BLaER1 treated with 17β-estradiol and CSF1 and Interleukin-3, amounts not matched to agents 10 nM and 100 nM (cell line): ENCODE data around the gene MEFV.
A peak's percentile ranks its signal among the peaks of the same experiment; 100 is the strongest.

Experiments used
- H3K27ac ChIP-seq, 11 experiments: shearing (Covaris generic); formaldehyde crosslinking; 2 replicates each; pipeline ENCODE4 v1.8.1; 2022
- H3K27me3 ChIP-seq, 11 experiments: shearing (Covaris generic); formaldehyde crosslinking; 2 replicates each; pipeline ENCODE4 v1.8.1; 2022
- H3K36me3 ChIP-seq, 11 experiments: shearing (Covaris generic); formaldehyde crosslinking; 2 replicates each; pipeline ENCODE4 v1.8.1; 2022
- H3K4me1 ChIP-seq, 10 experiments: shearing (Covaris generic); formaldehyde crosslinking; 2 replicates each; pipeline ENCODE4 v1.8.1; 2022
- H3K4me2 ChIP-seq, 11 experiments: shearing (Covaris generic); formaldehyde crosslinking; 2 replicates each; pipeline ENCODE4 v1.8.1; 2022
- H3K4me3 ChIP-seq, 10 experiments: shearing (Covaris generic); formaldehyde crosslinking; 2 replicates each; pipeline ENCODE4 v1.8.1; 2022
- H3K9ac ChIP-seq, 11 experiments: shearing (Covaris generic); formaldehyde crosslinking; 2 replicates each; pipeline ENCODE4 v1.8.1; 2022
- H3K9me3 ChIP-seq, 11 experiments: shearing (Covaris generic); formaldehyde crosslinking; replicated peaks in 1 of 11; 2 replicates each; pipeline ENCODE4 v1.8.1; 2022
- H4K20me1 ChIP-seq, 11 experiments: shearing (Covaris generic); formaldehyde crosslinking; 2 replicates each; pipeline ENCODE4 v1.8.1; 2022
- Cebpa-rat ChIP-seq, 11 experiments: shearing (Covaris generic); IDR thresholded peaks; 2 replicates each; pipeline ENCODE4 v1.8.1; 2022

The MEFV gene

GRCh38 chr16:3256146-3256865, at the start of gene MEFV:
Gene MEFV, minus strand, starts transcription at chr16:3256633. Its CDS starts 46 bp downstream, at chr16:3256587.
- Histone ChIP-seq H3K27ac (peak within 1 kb of the TSS in 4 of 11 experiments; percentile 15 to 57 (median 50); a peak in 6 of 22 replicates), H3K27me3 (no peaks in the 10 kb centered on the region), H3K4me1 (peaks cover 0 to 45% (median 26%) of the 10 kb centered on the region in 10 experiments; a peak in 16 of 20 replicates), H3K9ac (peak within 1 kb of the TSS in 1 of 11 experiments; percentile 24; a peak in 2 of 22 replicates), H3K4me3 (peak within 1 kb of the TSS in 2 of 10 experiments; percentile 21 to 27; a peak in 3 of 20 replicates), H4K20me1 (no peaks in the 10 kb centered on the region), H3K9me3 (no peaks in the 10 kb centered on the region), H3K4me2 (peak within 1 kb of the TSS in 10 of 11 experiments; percentile 0 to 82 (median 56); a peak in 16 of 22 replicates), H3K36me3 (no peaks in the 10 kb centered on the region)
- 0 out of 22 replicates have a peak, but pooled peaks of 1 of the 11 experiments have one; percentile 17 for TF ChIP-seq Cebpa-rat (IDR thresholded peaks at IDR 0.05)

DNA sequence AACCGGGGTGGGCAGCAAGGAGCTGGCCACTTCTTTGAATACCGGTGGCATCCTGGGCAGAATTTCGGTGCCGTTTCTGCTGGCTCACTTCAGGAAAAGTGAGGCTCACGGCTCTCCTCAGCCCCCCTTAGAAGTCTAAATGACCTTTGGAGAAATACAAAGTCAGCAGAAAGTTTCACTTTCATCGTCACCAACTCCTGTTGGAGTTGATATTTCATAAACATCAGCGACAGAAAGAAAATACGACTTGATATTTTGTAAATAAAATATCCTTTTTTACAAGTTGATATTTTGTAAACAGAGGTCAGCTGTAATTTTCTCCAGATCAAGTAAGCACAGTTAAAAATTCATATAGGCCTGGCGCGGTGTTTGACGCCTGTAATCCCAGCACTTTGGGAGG, 49.6 kb upstream of the MEFV start:
- Histone ChIP-seq H3K36me3 (peaks cover 71 to 88% (median 77%) of the 10 kb centered on the region in 11 experiments), H3K9ac (peak overlapping the region; percentile 83 to 94 (median 90)), H3K27ac (peak overlapping the region; percentile 86 to 98 (median 93)), H3K4me2 (peak overlapping the region; percentile 82 to 95 (median 87)), H3K4me1 (peaks cover 5 to 16% (median 12%) of the 10 kb centered on the region in 10 experiments; a peak in 14 of 20 replicates), H3K27me3 (no peaks in the 10 kb centered on the region), H3K4me3 (peak overlapping the region; percentile 57 to 81 (median 74)), H4K20me1 (no peaks in the 10 kb centered on the region), H3K9me3 (peaks cover 91 to 100% (median 95%) of the 10 kb centered on the region in 11 experiments)
- TF ChIP-seq Cebpa-rat (IDR thresholded peaks at IDR 0.05): no peak

DNA sequence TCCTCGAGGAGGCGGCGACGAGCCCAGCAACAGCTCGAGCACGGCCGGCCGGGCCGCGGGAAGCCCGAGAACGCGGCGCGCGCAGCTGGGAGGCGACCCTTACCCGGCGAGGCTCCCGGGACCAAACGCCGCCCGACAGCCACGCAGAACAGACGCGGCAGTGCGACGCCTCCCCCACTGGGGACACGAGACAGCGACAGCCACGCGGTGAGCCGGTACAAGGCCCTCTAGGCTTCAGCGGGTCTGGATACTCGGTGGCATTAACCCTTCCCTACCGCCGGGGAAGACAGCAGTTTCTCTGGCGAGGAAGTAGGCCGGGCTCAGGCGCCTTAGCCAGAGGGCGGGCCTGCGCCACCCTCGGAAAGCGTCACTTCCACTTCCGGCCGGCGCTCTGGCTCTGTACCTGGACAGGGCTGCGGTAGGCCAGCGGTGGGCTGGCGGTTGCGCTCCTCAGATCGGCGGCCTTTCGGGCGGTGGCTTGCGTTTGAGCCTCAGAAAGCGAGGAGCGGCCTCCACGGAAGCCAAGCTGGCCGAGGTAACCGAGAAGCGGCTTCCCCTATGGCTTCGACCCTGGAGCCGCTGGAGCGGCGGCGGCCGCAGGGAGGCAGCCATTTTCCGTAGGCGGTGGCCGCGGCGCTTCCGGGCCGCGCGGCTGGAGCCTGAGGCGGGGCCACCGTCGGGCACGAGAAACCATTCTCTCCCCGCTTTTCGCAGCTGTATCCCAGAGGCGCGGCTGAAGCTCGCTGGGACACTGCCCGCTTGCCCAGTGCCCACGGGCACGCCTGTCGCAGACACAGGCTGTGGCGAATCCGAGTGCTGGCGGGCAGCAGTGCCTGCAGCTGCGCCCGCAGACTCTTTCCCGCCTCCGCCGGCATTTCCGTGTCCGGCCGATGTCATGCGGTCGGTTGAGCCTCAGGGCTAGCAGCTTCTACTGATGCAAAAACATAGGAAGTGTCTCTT, 49.0 kb upstream of the MEFV start, which contains the start of the genes TIGD7 and ZNF75A:
Gene TIGD7, minus strand, starts transcription at position 322 of the 960 bp plus-strand sequence. CDS start 4,816 bp downstream, outside the sequence.
Gene ZNF75A, plus strand, starts transcription at position 389 of the 960 bp plus-strand sequence. CDS start 2,932 bp downstream, outside the sequence.
- peak within 1 kb of the TSS; percentile 57 to 81 (median 74) for H3K4me3 ChIP-seq
- peaks cover 5 to 16% (median 12%) of the 10 kb centered on the region in 10 experiments; a peak in 14 of 20 replicates for H3K4me1 ChIP-seq
- TF ChIP-seq Cebpa-rat (IDR thresholded peaks at IDR 0.05): no peak
- peaks cover 84 to 100% (median 94%) of the 10 kb centered on the region in 11 experiments for H3K9me3 ChIP-seq
- H4K20me1 ChIP-seq: no peaks in the 10 kb centered on the region
- peaks cover 71 to 88% (median 77%) of the 10 kb centered on the region in 11 experiments for H3K36me3 ChIP-seq
- H3K4me2 ChIP-seq: peak within 1 kb of the TSS; percentile 82 to 95 (median 87)
- no peaks in the 10 kb centered on the region for H3K27me3 ChIP-seq
- peak within 1 kb of the TSS; percentile 86 to 98 (median 93) for H3K27ac ChIP-seq
- H3K9ac ChIP-seq: peak within 1 kb of the TSS; percentile 83 to 94 (median 90)

- Histone ChIP-seq H3K9me3 (peaks cover 82 to 100% (median 94%) of the 10 kb centered on the region in 11 experiments), H4K20me1 (no peaks in the 10 kb centered on the region), H3K27me3 (no peaks in the 10 kb centered on the region), H3K9ac (no peak overlapping the region), H3K4me2 (peak overlapping the region in 6 of 11 experiments; percentile 82 to 91 (median 86); a peak in 9 of 22 replicates), H3K36me3 (peaks cover 71 to 88% (median 77%) of the 10 kb centered on the region in 11 experiments), H3K27ac (no peak overlapping the region; a peak in 1 of 22 replicates), H3K4me1 (peaks cover 5 to 16% (median 12%) of the 10 kb centered on the region in 10 experiments; a peak in 14 of 20 replicates), H3K4me3 (peak overlapping the region; percentile 57 to 81 (median 74); a peak in 16 of 20 replicates)
- no peak for TF ChIP-seq Cebpa-rat (IDR thresholded peaks at IDR 0.05)
These were observed 47.9 kb upstream of the MEFV start for GRCh38 chr16:3304370-3304769.

DNA sequence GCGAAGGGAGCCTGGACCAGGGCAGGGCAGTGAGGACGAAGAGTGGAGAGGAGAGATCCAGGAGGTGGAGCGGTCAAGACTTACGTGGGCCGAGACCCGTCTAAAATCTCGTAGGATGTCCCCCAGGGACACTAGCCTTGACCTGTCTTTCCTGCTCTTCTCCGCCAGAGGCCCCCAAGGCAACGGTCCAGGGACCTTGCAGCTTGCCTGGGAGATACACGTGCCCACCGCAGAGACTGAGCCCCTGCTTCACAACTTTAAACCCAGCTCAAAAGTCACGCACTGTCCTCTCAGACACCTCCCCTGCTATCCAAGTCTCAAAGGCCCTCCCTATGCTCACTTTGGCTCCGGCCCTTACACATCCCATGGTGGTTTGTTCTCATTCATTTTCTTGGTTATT, 39.4 kb upstream of the MEFV start:
- H4K20me1 ChIP-seq: peaks cover 0 to 42% (median 0%) of the 10 kb centered on the region in 11 experiments; a peak in 4 of 22 replicates
- no peak for TF ChIP-seq Cebpa-rat (IDR thresholded peaks at IDR 0.05)
- peak overlapping the region in 1 of 10 experiments; percentile 27; a peak in 1 of 20 replicates for H3K4me3 ChIP-seq
- no peaks in the 10 kb centered on the region for H3K4me1 ChIP-seq
- H3K27me3 ChIP-seq: no peaks in the 10 kb centered on the region; a peak in 1 of 22 replicates
- no peak overlapping the region for H3K27ac ChIP-seq
- peaks cover 86 to 100% (median 96%) of the 10 kb centered on the region in 11 experiments for H3K9me3 ChIP-seq
- no peak overlapping the region for H3K4me2 ChIP-seq
- H3K36me3 ChIP-seq: peaks cover 86 to 98% (median 94%) of the 10 kb centered on the region in 11 experiments
- no peak overlapping the region for H3K9ac ChIP-seq

DNA sequence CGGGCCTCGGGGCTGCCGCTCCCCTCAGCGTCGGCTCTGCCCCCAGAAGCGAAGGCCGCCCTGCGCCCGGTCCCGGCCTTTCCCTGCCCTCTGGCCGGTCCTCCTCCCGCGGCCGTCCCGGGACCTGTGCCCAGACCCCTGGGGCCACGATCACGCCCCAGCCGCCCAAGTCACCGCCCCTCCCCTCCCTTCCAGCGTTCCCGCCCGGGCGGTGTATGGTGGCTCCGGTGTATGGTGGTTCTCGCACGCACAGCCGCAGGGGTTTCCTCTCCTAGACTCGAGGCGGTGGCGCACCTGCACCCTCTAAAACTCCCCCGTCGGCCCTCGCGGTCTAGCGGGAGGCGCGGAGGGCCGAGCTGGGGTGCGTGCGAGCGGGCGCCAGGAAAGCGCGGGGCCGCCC, 38.8 kb upstream of the MEFV start:
- Histone ChIP-seq H3K4me1 (no peaks in the 10 kb centered on the region), H3K9ac (no peak overlapping the region), H3K27me3 (peaks cover 0 to 5% (median 0%) of the 10 kb centered on the region in 11 experiments; a peak in 2 of 22 replicates), H3K4me2 (no peak overlapping the region), H3K9me3 (peaks cover 86 to 100% (median 97%) of the 10 kb centered on the region in 11 experiments), H3K27ac (no peak overlapping the region), H4K20me1 (peaks cover 0 to 44% (median 0%) of the 10 kb centered on the region in 11 experiments; a peak in 4 of 22 replicates), H3K36me3 (peaks cover 86 to 98% (median 94%) of the 10 kb centered on the region in 11 experiments), H3K4me3 (peak overlapping the region in 2 of 10 experiments; percentile 0 to 5; a peak in 1 of 20 replicates)
- no peak for TF ChIP-seq Cebpa-rat (IDR thresholded peaks at IDR 0.05)

DNA sequence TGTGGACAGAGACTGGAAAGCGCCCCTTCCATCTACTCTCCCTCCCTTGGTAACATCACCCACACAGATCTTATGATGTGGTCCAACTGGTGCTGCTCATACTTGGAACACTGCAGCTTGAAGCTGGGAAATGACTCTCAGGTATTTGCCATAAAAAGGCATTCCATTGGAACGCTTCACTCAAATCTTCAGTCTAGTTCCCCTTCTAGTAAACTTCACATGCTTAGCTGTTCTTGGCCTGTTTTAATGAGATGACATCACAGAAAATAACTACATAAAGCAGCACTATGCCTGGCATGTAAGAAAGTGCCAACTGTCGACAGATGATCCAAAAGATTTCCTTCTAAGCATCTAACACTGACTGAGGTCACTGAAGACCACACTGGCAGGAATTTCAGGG, 36.2 kb upstream of the MEFV start:
- Histone ChIP-seq H3K27me3 (peaks cover 0 to 11% (median 0%) of the 10 kb centered on the region in 11 experiments; a peak in 5 of 22 replicates), H3K4me3 (peak overlapping the region in 7 of 10 experiments; percentile 3 to 99 (median 47); a peak in 4 of 20 replicates), H3K4me1 (no peaks in the 10 kb centered on the region), H3K9ac (no peak overlapping the region), H3K9me3 (peaks cover 97 to 100% (median 100%) of the 10 kb centered on the region in 11 experiments), H3K4me2 (no peak overlapping the region), H3K27ac (no peak overlapping the region), H3K36me3 (peaks cover 92 to 98% (median 97%) of the 10 kb centered on the region in 11 experiments), H4K20me1 (peaks cover 0 to 44% (median 0%) of the 10 kb centered on the region in 11 experiments; a peak in 4 of 22 replicates)
- no peak for TF ChIP-seq Cebpa-rat (IDR thresholded peaks at IDR 0.05)
